Activated T-helper 17 cell treated with anti-CD3 and anti-CD28 coated beads, Interleukin-2, amount 50 U/mL, for 72 hours (primary cell): ENCODE results near the gene RASA3. TPM values are rescaled to one million over a fixed set of nuclear protein-coding genes. Genes with fewer than 3 reads are reported as not detected.
A peak's percentile ranks its signal among the peaks of the same experiment; 100 is the strongest.
"Not testable (repeated sequence)": the region's sequence is repeated elsewhere in the genome, so short reads cannot be mapped to it uniquely, and the experiment has no call there.

Source experiments
- ATAC-seq: fragments of 150-1000 bp; cut with Tn5 transposase; replicated peaks from 2 replicates; pipeline ENCODE4 v1.10.0; 2021; ENCODE audit warnings: mild to moderate bottlenecking, moderate library complexity
- H3K27ac Mint-ChIP-seq: one replicate; pipeline ENCODE4 v1.8.0; 2022; ENCODE audit warnings: mixed read lengths
- H3K27me3 Mint-ChIP-seq: one replicate; pipeline ENCODE4 v1.8.0; 2022; ENCODE audit warnings: mixed read lengths
- H3K36me3 Mint-ChIP-seq: one replicate; pipeline ENCODE4 v1.8.0; 2022; ENCODE audit warnings: low read depth, mild to moderate bottlenecking, mixed read lengths
- H3K4me1 Mint-ChIP-seq: one replicate; pipeline ENCODE4 v1.8.0; 2022; ENCODE audit warnings: mixed read lengths
- H3K4me3 Mint-ChIP-seq: one replicate; pipeline ENCODE4 v1.8.0; 2022; ENCODE audit warnings: mild to moderate bottlenecking, mixed read lengths
- H3K9me3 Mint-ChIP-seq: one replicate; pipeline ENCODE4 v1.8.0; 2022; ENCODE audit warnings: mixed read lengths
- total RNA-seq, 2 donors: library from RNA; stranded (reverse); gene quantifications; one replicate each; pipeline ENCODE4 v1.2.3, GENCODE V29; 2022

The RASA3 gene
- total RNA-seq, 2 donors from 2014 or later, result 18.4 to 62.5 TPM

DNA sequence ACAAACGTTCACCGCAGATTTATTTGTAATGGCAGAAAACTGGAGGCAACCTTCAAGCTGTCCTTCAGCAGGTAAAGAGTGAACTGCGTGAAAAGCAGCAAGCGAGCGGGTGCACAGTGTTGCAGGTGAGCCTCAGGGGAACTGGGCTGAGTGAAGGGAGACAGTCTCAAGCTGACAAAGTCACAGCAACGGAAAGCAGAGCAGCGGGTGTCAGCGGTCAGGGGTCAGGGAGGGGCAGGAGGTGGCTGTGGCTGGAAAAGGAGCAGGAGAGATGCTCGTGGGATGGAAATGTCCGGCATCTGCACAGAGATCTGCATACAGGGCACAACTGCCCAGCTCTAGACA is 8.5 kb upstream of the RASA3 start:
- H3K27me3 Mint-ChIP-seq, result no peaks in the 10 kb centered on the region
- no peak overlapping the region for H3K27ac Mint-ChIP-seq
- no peaks in the 10 kb centered on the region for H3K9me3 Mint-ChIP-seq
- ATAC-seq, result peak; percentile 59
- no peak overlapping the region for H3K4me3 Mint-ChIP-seq
- H3K4me1 Mint-ChIP-seq, result peaks cover 13% of the 10 kb centered on the region
- no peaks in the 10 kb centered on the region for H3K36me3 Mint-ChIP-seq

DNA sequence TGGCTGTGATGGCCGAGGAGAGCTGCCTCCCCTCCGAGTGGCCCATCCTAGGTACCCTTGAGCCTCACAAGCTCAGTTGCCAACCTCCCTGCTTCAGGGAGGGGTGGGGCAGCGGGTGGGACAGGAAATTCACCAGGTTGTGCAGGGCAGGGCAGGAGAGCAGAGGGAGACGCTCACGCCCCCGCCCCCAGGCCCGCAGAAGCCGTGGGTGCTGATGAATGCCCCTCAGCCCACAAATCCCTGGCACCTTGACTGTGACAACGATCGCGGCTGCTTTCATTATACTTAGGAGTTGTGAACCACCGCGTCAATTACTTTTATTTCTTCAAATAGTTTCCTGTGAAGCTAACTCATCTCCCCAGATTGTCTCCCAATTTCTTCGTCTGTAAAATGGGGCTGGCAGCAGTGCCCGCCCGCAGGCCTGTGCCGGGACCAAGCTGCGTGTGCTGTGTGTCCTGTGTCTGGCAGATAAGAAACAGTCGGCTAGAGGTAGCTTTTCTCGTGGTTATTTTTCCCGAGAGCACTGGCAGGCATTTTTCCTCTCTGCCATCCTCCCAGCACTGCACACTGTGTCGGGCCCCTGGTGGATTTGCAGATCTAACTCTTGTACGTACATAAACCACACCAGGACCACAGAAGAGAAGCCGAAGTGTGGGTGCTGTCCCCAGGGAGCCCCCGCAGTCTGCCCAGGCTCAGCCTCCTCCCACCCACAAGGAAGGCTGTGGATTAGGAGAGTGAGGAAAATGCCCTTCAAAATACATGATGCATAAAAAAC is 7.9 kb upstream of the RASA3 start:
- no peaks in the 10 kb centered on the region for H3K9me3 Mint-ChIP-seq
- H3K4me3 Mint-ChIP-seq, result no peak overlapping the region
- no peaks in the 10 kb centered on the region for H3K27me3 Mint-ChIP-seq
- H3K36me3 Mint-ChIP-seq, result no peaks in the 10 kb centered on the region
- ATAC-seq, result peak; percentile 22
- no peak overlapping the region for H3K27ac Mint-ChIP-seq
- H3K4me1 Mint-ChIP-seq, result peaks cover 8% of the 10 kb centered on the region

DNA sequence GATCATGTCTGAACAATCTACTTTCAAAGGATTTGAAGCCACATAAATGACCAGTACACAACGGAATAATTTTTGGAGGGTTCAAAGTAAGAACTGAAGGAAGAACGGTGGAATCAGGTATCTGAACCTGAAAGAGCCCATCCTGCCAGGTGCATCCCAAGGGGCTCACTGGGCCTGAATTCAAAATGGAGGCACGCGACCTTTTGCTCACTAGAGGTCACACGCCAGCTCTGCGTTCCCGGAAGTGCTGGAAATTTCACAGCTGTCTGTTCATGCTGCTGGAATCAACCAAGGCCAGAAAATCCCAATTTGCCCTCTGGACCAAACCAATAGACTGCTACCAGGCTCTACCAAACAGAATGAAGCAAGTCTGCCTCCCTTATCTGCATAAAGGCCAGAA is 4.2 kb upstream of the RASA3 start:
- H3K9me3 Mint-ChIP-seq, result no peaks in the 10 kb centered on the region
- H3K27me3 Mint-ChIP-seq, result no peaks in the 10 kb centered on the region
- H3K4me1 Mint-ChIP-seq, result peaks cover 7% of the 10 kb centered on the region
- ATAC-seq, result no peak
- H3K36me3 Mint-ChIP-seq, result peaks cover 4% of the 10 kb centered on the region
- H3K27ac Mint-ChIP-seq, result no peak overlapping the region
- no peak overlapping the region for H3K4me3 Mint-ChIP-seq

DNA sequence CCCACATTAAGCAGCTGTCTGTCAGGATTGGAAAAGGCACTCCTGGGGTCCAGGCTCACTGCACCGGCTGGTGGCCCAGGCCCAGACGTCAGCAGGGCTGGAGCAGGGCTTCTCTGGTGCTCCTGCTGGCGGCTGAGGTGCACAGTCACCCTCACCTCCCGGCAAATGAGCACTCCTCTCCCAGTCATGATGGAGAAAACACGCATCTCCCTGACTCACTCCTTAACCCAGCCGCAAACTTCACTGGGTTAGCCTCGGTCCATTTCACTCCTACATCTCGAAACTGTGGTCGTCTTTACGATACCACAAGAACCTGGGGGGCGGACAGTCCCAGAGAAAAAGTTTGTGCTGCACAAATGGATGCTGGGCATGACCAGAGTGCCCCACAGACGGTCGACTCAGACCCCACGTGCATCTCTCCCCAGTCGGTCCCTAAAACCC is 3.3 kb upstream of the RASA3 start:
- no peak overlapping the region for H3K27ac Mint-ChIP-seq
- no peaks in the 10 kb centered on the region for H3K9me3 Mint-ChIP-seq
- peaks cover 12% of the 10 kb centered on the region for H3K36me3 Mint-ChIP-seq
- no peak for ATAC-seq
- peaks cover 7% of the 10 kb centered on the region for H3K4me1 Mint-ChIP-seq
- no peak overlapping the region for H3K4me3 Mint-ChIP-seq
- no peaks in the 10 kb centered on the region for H3K27me3 Mint-ChIP-seq

DNA sequence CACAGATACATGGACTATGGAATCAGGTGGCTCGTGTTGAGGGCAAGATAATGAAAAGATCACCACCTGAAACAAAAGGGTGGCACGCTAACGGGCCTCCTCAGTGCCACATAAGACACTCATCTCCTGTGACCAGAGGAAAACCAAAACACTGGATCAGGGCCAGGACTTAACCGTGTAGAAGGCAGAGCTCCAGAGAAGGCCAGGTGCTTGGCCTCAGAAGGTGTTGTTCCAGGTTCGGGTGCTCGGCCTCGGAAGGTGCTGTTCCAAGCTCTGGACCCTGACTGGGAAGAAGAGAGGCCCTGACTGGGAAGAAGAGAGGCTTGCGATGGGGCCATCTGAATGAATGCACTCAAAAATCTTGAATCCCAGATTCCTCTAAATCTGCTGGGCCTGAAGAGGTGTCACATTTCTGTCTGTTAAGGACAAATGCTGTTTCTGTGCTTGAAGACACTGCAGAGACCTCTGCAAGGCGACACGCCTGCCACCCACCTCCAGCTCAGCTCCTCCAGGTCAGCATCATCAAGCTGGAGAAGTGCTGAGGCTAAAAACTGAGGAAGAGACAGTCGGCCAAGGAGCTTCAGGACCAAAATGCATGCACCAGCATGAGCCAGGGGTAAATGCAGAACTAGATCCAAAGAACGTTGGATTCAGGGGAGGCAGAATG is 2.7 kb upstream of the RASA3 start:
- no peaks in the 10 kb centered on the region for H3K27me3 Mint-ChIP-seq
- peaks cover 7% of the 10 kb centered on the region for H3K4me1 Mint-ChIP-seq
- no peak overlapping the region for H3K27ac Mint-ChIP-seq
- H3K4me3 Mint-ChIP-seq, result no peak overlapping the region
- H3K36me3 Mint-ChIP-seq, result peaks cover 16% of the 10 kb centered on the region
- ATAC-seq, result no peak
- H3K9me3 Mint-ChIP-seq, result no peaks in the 10 kb centered on the region

DNA sequence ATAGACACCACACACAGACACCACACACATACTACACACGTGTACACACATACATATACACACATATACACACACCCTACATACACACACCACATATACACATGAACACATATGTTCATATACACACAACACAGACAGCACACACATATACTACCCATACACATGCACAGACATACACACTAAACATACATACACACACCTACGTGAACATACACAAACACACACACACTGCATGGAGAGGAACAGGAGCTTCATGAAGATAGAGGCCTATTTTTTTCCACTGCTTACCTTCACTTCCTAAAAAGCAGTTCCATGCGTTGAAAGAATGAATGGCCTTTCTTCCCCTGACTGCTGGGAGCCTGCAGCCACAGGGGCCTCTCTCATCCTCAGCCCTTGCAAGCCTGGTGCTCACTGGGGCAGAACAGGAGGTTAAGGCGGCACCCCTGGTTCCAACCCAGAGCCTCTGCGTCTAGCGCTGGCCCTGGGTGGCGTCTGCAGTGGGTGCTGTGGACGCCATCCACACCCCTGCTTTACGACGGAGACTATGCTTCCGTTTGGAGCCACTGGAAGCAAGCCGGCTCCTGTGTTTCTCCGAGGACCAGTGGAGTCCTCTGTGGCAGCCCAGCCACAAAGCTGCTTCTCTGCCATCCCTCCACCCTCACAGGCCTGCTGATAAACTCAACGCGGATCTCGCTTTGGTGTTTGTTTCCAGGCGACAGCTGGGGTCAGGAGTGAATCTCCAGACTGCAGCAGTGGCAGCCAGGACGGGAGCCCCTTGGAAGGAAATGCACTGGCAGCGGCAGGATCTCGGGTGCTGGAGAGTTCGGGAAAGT is 1.9 kb upstream of the RASA3 start:
- peaks cover 23% of the 10 kb centered on the region for H3K36me3 Mint-ChIP-seq
- H3K27ac Mint-ChIP-seq, result no peak overlapping the region
- no peaks in the 10 kb centered on the region for H3K9me3 Mint-ChIP-seq
- H3K4me1 Mint-ChIP-seq, result peaks cover 11% of the 10 kb centered on the region
- H3K4me3 Mint-ChIP-seq, result peak overlapping the region; percentile 40
- ATAC-seq, result no peak
- no peaks in the 10 kb centered on the region for H3K27me3 Mint-ChIP-seq

DNA sequence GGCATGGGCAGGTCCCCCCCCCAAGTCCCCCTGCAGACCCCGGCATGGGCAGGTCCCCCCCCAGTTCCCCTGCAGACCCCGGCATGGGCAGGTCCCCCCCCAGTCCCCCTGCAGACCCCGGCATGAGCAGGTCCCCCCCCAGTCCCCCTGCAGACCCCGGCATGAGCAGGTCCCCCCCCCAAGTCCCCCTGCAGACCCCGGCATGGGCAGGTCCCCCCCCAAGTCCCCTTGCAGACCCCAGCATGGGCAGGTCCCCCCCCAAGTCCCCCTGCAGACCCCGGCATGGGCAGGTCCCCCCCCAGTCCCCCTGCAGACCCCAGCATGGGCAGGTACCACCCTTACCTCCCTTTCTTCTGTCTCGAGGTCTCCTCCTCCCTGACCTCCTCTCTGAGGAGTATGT is 1.1 kb upstream of the RASA3 start:
- H3K4me1 Mint-ChIP-seq, result peaks cover 16% of the 10 kb centered on the region

DNA sequence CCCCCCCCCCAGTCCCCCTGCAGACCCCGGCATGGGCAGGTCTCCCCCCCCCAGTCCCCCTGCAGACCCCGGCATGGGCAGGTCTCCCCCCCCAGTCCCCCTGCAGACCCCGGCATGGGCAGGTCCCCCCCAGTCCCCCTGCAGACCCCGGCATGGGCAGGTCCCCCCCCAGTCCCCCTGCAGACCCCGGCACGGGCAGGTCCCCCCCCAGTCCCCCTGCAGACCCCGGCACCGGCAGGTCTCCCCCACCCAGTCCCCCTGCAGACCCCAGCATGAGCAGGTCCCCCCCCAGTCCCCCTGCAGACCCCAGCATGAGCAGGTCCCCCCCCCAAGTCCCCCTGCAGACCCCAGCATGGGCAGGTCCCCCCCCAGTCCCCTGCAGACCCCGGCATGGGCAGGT is 703 bp upstream of the RASA3 start:
- H3K27me3 Mint-ChIP-seq, ATAC-seq, H3K27ac Mint-ChIP-seq, H3K4me3 Mint-ChIP-seq, H3K9me3 Mint-ChIP-seq: not testable (repeated sequence)
- Mint-ChIP-seq H3K36me3 (peaks cover 35% of the 10 kb centered on the region), H3K4me1 (peaks cover 19% of the 10 kb centered on the region)

More for the DNA sequence above, 1.1 kb upstream of the RASA3 start:
- not testable (repeated sequence) for H3K27me3 Mint-ChIP-seq, ATAC-seq, H3K9me3 Mint-ChIP-seq, H3K27ac Mint-ChIP-seq
- peaks cover 30% of the 10 kb centered on the region for H3K36me3 Mint-ChIP-seq
- H3K4me3 Mint-ChIP-seq, result peak overlapping the region; percentile 40

DNA sequence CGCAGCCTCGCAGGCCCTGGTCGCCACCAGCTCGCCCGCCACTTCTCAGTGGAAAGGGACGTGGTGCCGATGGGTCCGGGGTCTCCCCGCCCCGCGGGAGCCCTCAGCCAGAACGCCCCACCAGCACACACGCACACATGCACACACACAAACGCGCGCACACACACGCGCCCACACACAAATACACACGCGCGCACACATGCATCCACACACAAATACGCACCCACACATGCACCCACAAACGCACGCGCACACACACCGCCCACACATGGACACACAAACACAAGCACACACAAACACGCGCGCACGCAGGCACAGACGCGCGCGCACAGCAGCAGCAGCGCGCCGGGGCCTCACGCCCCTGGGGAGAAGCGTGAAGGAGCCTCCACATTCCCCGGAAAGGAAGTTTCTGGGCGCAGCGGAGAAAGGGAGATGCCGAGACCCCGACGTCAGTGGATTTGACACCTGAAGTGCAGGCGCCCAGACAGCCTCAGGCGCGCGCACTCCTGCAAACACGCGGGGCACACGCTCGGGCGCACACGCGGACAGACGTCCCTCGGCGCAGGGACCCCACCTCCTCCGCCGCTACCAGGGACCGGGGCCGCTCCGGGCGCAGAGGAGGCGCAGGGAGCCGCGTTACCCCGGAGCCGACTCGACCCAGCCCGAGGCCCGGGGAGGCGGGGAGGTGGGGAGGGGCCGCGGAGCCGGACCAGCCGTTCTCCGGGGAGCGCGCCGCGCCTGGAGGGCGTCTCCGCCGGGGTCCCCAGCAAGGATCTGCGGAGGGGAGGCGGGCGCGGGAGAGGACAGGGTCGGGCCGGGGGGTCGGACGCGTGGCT is 622 bp downstream of the RASA3 start:
- Mint-ChIP-seq H3K36me3 (peaks cover 48% of the 10 kb centered on the region), H3K9me3 (no peaks in the 10 kb centered on the region), H3K27me3 (no peaks in the 10 kb centered on the region), H3K27ac (peak overlapping the region; percentile 89), H3K4me3 (peak overlapping the region; percentile 98), H3K4me1 (peaks cover 32% of the 10 kb centered on the region)
- ATAC-seq, result no peak

DNA sequence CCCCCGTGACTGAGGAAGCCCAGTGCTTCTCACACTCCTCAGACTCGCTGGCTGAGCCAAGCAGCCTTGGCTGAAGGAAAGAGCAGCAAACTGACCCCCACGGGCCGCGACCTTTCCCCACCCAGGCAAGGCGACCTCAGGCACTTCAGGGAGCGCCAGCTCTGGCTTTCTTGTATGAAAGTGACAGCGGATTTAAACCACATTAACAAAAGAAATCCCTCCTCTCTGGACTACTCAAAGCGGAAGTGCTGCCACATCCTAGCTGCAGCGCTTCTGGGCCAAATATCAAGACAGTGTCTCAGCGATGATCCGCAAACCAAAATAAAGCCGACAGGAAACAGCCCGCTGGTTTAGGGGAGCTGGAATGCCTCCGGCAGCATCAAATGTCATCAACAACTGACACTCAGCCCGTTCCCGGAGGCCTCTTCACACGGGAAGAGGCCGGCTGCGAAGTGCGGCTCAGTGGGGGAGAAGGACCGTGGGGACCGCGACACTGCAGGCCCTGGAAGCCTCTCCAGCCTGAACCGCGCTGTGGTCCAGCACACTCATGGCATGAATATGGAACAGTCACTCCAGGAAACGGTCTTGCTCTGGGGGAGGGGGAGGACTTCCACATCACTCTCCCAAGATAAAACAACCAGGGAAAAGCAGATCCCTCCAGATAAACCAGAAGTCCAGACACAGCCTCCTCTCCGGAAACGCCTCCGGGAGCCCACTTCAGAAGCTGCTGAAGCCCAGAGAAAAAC is 1.4 kb downstream of the RASA3 start:
- Mint-ChIP-seq H3K36me3 (peaks cover 56% of the 10 kb centered on the region), H3K4me3 (peak overlapping the region; percentile 98), H3K9me3 (no peaks in the 10 kb centered on the region), H3K4me1 (peaks cover 40% of the 10 kb centered on the region), H3K27ac (peak overlapping the region; percentile 89), H3K27me3 (no peaks in the 10 kb centered on the region)
- ATAC-seq, result peak; percentile 47

DNA sequence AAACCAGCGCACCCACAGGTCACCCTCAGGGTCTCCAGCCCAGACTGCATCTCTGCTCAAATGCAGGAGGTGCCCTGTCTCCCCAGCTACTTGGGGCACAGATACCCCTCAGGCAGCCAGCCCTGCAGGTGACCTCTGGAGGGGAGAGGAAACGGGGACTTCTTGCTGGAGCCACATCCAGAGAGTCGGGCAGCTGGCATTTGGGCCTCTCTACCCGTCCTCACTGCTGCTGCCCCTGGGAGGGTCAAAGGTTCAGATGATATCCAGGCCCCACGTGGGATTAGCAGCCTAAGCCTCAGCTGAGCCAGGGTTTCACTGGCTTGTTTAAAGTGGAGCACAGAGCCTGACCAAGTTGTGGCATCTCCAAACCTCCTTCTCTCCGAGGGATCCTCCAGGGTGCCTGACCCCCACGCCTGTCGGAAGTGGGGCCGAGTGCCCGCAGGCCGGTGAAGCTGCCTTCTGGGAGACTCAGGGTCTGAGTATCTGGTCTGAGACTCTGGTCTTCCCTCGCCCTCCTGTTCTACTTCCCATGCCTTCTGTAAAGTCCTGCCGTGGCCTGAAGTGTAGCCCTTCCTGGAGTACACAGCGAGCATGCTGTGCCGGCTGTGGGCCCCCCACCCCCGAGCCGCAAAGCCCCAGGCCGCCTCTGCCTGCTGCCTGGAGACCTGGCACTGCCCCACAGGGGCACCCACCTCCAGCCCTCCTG is 2.1 kb downstream of the RASA3 start:
- Mint-ChIP-seq H3K4me1 (peaks cover 44% of the 10 kb centered on the region), H3K36me3 (peaks cover 58% of the 10 kb centered on the region), H3K4me3 (peak overlapping the region; percentile 98), H3K27ac (peak overlapping the region; percentile 89), H3K9me3 (no peaks in the 10 kb centered on the region), H3K27me3 (no peaks in the 10 kb centered on the region)
- no peak for ATAC-seq

DNA sequence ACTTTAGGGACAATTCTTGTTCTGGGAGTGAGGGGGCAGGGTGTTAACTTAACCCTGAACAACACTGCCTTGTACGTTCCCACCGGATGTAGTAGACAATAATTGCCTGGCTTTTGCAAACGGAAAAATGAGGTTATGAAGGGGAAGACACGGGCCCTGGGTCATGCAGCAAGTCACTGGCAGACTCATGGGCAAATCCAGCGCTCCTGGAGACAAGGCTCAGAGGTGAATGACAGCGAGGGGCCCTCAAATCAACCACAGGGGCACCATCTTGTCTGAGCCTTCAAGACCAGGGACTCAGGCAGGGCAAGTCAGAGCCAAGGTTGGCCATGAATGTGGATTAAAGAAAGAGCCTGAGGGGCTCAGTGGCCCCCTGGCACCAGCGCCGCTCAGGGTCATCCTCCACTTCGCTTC is 2.8 kb downstream of the RASA3 start:
- no peaks in the 10 kb centered on the region for H3K27me3 Mint-ChIP-seq
- H3K27ac Mint-ChIP-seq, result peak overlapping the region; percentile 89
- peak overlapping the region; percentile 98 for H3K4me3 Mint-ChIP-seq
- H3K36me3 Mint-ChIP-seq, result peaks cover 64% of the 10 kb centered on the region
- H3K4me1 Mint-ChIP-seq, result peaks cover 50% of the 10 kb centered on the region
- peak; percentile 28 for ATAC-seq
- no peaks in the 10 kb centered on the region for H3K9me3 Mint-ChIP-seq
